Measurements from ENCODE around the gene KDM3B.
"Not testable (repeated sequence)": the region's sequence is repeated elsewhere in the genome, so short reads cannot be mapped to it uniquely, and the experiment has no call there.

KDM3B gene

GRCh38 chr5:138352071-138352721, at the start of gene KDM3B:
KDM3B (plus strand) TSS chr5:138352685; CDS start chr5:138352796, 111 bp downstream.
- Mint-ChIP-seq H3K27me3 (no peaks in the 10 kb centered on the region), H3K36me3 (peaks cover 29 to 42% of the 10 kb centered on the region in 2 donors), H3K9me3 (peaks cover 7 to 10% of the 10 kb centered on the region in 2 donors), H3K4me3 (peak within 1 kb of the TSS; percentile 91 to 94), H3K4me1 (peaks cover 31 to 54% of the 10 kb centered on the region in 2 donors), H3K27ac (peak within 1 kb of the TSS; percentile 96)
- ATAC-seq (replicated peaks) (peak; percentile 70 to 75), DNase-seq (peak; percentile 92)

- H3K27ac Mint-ChIP-seq = no peak overlapping the region
- no peaks in the 10 kb centered on the region for H3K4me1 Mint-ChIP-seq
- H3K27me3 Mint-ChIP-seq = no peaks in the 10 kb centered on the region
- H3K4me3 Mint-ChIP-seq = no peak overlapping the region
- no peaks in the 10 kb centered on the region for H3K9me3 Mint-ChIP-seq
- ATAC-seq (replicated peaks) (no peak), DNase-seq (no peak)
- H3K36me3 Mint-ChIP-seq = no peaks in the 10 kb centered on the region
Measured at GRCh38 chr5:138303372-138303771, 49.1 kb upstream of the KDM3B start.

- no peak for ATAC-seq (replicated peaks)
- Mint-ChIP-seq H3K36me3 (no peaks in the 10 kb centered on the region), H3K27me3 (no peaks in the 10 kb centered on the region), H3K27ac (no peak overlapping the region), H3K4me3 (no peak overlapping the region), H3K9me3 (no peaks in the 10 kb centered on the region), H3K4me1 (no peaks in the 10 kb centered on the region)
- DNase-seq = no peak
Measured at GRCh38 chr5:138305797-138306196, 46.7 kb upstream of the KDM3B start.

- Mint-ChIP-seq H3K27ac (no peak overlapping the region), H3K4me3 (no peak overlapping the region), H3K4me1 (no peaks in the 10 kb centered on the region), H3K27me3 (no peaks in the 10 kb centered on the region), H3K9me3 (peaks cover 0 to 2% of the 10 kb centered on the region in 2 donors), H3K36me3 (no peaks in the 10 kb centered on the region)
- DNase-seq = no peak
- ATAC-seq (replicated peaks) = no peak
Measured at GRCh38 chr5:138315751-138316278, 36.7 kb upstream of the KDM3B start.

GRCh38 chr5:138316355-138316754, 36.1 kb upstream of the KDM3B start:
- Mint-ChIP-seq H3K4me1 (no peaks in the 10 kb centered on the region), H3K27ac (no peak overlapping the region), H3K4me3 (no peak overlapping the region), H3K36me3 (no peaks in the 10 kb centered on the region), H3K9me3 (peaks cover 0 to 2% of the 10 kb centered on the region in 2 donors), H3K27me3 (no peaks in the 10 kb centered on the region)
- no peak for DNase-seq
- ATAC-seq (replicated peaks) = no peak

- H3K27me3 Mint-ChIP-seq; H3K27ac Mint-ChIP-seq; H3K36me3 Mint-ChIP-seq; DNase-seq; ATAC-seq (replicated peaks); H3K4me1 Mint-ChIP-seq; H3K9me3 Mint-ChIP-seq; H3K4me3 Mint-ChIP-seq: not testable (repeated sequence)
Measured at GRCh38 chr5:138318211-138318610, 34.3 kb upstream of the KDM3B start.

GRCh38 chr5:138330813-138331448, 21.6 kb upstream of the KDM3B start:
- ATAC-seq (replicated peaks) (no peak), DNase-seq (no peak)
- Mint-ChIP-seq H3K27me3 (no peaks in the 10 kb centered on the region), H3K4me3 (peak overlapping the region; percentile 86 to 93), H3K4me1 (peaks cover 6 to 20% of the 10 kb centered on the region in 2 donors), H3K27ac (no peak overlapping the region), H3K9me3 (no peaks in the 10 kb centered on the region), H3K36me3 (no peaks in the 10 kb centered on the region)

- H3K36me3 Mint-ChIP-seq = no peaks in the 10 kb centered on the region
Measured at GRCh38 chr5:138331449-138332368, 20.8 kb upstream of the KDM3B start, which contains the start of gene CDC25C. CDC25C (minus strand) TSS chr5:138331804; CDS start chr5:138331180, 624 bp downstream.

GRCh38 chr5:138334867-138335447, 17.5 kb upstream of the KDM3B start:
- DNase-seq = no peak
- no peak for ATAC-seq (replicated peaks)
- H3K9me3 Mint-ChIP-seq = no peaks in the 10 kb centered on the region
- H3K27ac Mint-ChIP-seq = no peak overlapping the region
- H3K27me3 Mint-ChIP-seq = no peaks in the 10 kb centered on the region
- no peak overlapping the region for H3K4me3 Mint-ChIP-seq
- H3K36me3 Mint-ChIP-seq = no peaks in the 10 kb centered on the region
- peaks cover 27 to 45% of the 10 kb centered on the region in 2 donors for H3K4me1 Mint-ChIP-seq

More at GRCh38 chr5:138331449-138332368, 20.8 kb upstream of the KDM3B start, which contains the start of gene CDC25C:
- Mint-ChIP-seq H3K4me3 (peak within 1 kb of the TSS; percentile 86 to 93), H3K27me3 (no peaks in the 10 kb centered on the region), H3K4me1 (peaks cover 7 to 22% of the 10 kb centered on the region in 2 donors), H3K27ac (peak within 1 kb of the TSS; percentile 63), H3K9me3 (no peaks in the 10 kb centered on the region)
- ATAC-seq (replicated peaks) (peak; percentile 100), DNase-seq (peak; percentile 96)

- Mint-ChIP-seq H3K27me3 (no peaks in the 10 kb centered on the region), H3K4me3 (peak overlapping the region; percentile 95), H3K9me3 (no peaks in the 10 kb centered on the region), H3K36me3 (peaks cover 6 to 10% of the 10 kb centered on the region in 2 donors), H3K4me1 (peaks cover 27 to 43% of the 10 kb centered on the region in 2 donors), H3K27ac (peak overlapping the region; percentile 100)
- DNase-seq (no peak), ATAC-seq (replicated peaks) (peak; percentile 19 to 28)
Measured at GRCh38 chr5:138336952-138337684, 15.4 kb upstream of the KDM3B start.

GRCh38 chr5:138337685-138338410, 14.6 kb upstream of the KDM3B start, which contains the start of gene FAM53C:
FAM53C (plus strand) TSS chr5:138338266; CDS start chr5:138341336, 3,070 bp downstream.
- DNase-seq (peak; percentile 93), ATAC-seq (replicated peaks) (peak; percentile 89 to 91)

GRCh38 chr5:138338411-138339090, 13.9 kb upstream of the KDM3B start:
- Mint-ChIP-seq H3K36me3 (peaks cover 6 to 10% of the 10 kb centered on the region in 2 donors), H3K27me3 (no peaks in the 10 kb centered on the region), H3K27ac (peak overlapping the region; percentile 100), H3K4me3 (peak overlapping the region; percentile 95), H3K4me1 (peaks cover 25 to 40% of the 10 kb centered on the region in 2 donors), H3K9me3 (no peaks in the 10 kb centered on the region)
- DNase-seq (no peak), ATAC-seq (replicated peaks) (peak; percentile 2 to 6)

More at GRCh38 chr5:138337685-138338410, 14.6 kb upstream of the KDM3B start, which contains the start of gene FAM53C:
- Mint-ChIP-seq H3K4me1 (peaks cover 25 to 40% of the 10 kb centered on the region in 2 donors), H3K4me3 (peak within 1 kb of the TSS; percentile 95), H3K36me3 (peaks cover 6 to 10% of the 10 kb centered on the region in 2 donors), H3K9me3 (no peaks in the 10 kb centered on the region), H3K27me3 (no peaks in the 10 kb centered on the region), H3K27ac (peak within 1 kb of the TSS; percentile 100)
